ENCODE results near the gene HAPLN3.

DNA sequence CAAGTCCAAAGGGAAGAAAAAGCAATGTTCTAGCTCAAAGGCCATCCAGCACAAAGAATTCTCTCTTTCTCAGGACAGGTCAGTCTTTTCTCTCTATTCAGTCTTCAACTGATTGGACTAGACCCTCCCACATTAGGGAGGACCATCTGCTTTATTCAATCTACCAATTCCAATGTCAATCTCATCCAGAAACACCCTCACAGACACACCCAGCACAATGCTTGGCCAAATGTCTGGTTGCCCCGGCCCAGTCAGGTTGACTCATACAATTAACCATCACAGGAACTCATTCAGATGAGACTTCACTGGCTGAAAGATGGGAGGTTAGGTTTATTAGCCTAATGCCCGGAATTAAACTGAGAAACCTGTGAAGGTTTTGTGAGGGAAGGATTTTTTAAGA is 59.7 kb downstream of the HAPLN3 start:
- TF ChIP-seq, protein P1, sequence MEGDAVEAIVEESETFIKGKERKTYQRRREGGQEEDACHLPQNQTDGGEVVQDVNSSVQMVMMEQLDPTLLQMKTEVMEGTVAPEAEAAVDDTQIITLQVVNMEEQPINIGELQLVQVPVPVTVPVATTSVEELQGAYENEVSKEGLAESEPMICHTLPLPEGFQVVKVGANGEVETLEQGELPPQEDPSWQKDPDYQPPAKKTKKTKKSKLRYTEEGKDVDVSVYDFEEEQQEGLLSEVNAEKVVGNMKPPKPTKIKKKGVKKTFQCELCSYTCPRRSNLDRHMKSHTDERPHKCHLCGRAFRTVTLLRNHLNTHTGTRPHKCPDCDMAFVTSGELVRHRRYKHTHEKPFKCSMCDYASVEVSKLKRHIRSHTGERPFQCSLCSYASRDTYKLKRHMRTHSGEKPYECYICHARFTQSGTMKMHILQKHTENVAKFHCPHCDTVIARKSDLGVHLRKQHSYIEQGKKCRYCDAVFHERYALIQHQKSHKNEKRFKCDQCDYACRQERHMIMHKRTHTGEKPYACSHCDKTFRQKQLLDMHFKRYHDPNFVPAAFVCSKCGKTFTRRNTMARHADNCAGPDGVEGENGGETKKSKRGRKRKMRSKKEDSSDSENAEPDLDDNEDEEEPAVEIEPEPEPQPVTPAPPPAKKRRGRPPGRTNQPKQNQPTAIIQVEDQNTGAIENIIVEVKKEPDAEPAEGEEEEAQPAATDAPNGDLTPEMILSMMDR (IDR thresholded peaks at IDR 0.05), result no peak
- TF ChIP-seq POLR2A (IDR thresholded peaks at IDR 0.05), result no peak
